Measurements from ENCODE around the gene ABCG4.
A peak's percentile ranks its signal among the peaks of the same experiment; 100 is the strongest.
"Not testable (repeated sequence)": the region's sequence is repeated elsewhere in the genome, so short reads cannot be mapped to it uniquely, and the experiment has no call there.

ABCG4 gene

GRCh38 chr11:119116235-119116594 lies 32.6 kb upstream of the ABCG4 start:
- DNase-seq (ENCODE audit: low spot score), result no peak

GRCh38 chr11:119116601-119117000 lies 32.3 kb upstream of the ABCG4 start:
- DNase-seq (ENCODE audit: low spot score), result no peak

GRCh38 chr11:119117004-119117706 lies 31.7 kb upstream of the ABCG4 start:
- no peak for DNase-seq (ENCODE audit: low spot score)

GRCh38 chr11:119118227-119118626 lies 30.6 kb upstream of the ABCG4 start:
- DNase-seq (ENCODE audit: low spot score), result no peak

- DNase-seq (ENCODE audit: low spot score), result no peak
These were observed 29.9 kb upstream of the ABCG4 start for GRCh38 chr11:119118946-119119345.

GRCh38 chr11:119120639-119121007 lies 28.2 kb upstream of the ABCG4 start:
- DNase-seq (ENCODE audit: low spot score), result no peak

- DNase-seq (ENCODE audit: low spot score), result peak; percentile 99
These were observed 27.6 kb upstream of the ABCG4 start, which contains the start of gene HINFP for GRCh38 chr11:119121008-119121810. TSS of gene HINFP (plus strand) at chr11:119121580. CDS start at chr11:119126945, 5,365 bp downstream.

GRCh38 chr11:119121811-119122124 lies 27.1 kb upstream of the ABCG4 start:
- no peak for DNase-seq (ENCODE audit: low spot score)

GRCh38 chr11:119125821-119126220 lies 23.0 kb upstream of the ABCG4 start:
- DNase-seq (ENCODE audit: low spot score), result no peak

GRCh38 chr11:119126675-119127268 lies 22.1 kb upstream of the ABCG4 start:
- DNase-seq (ENCODE audit: low spot score), result no peak

GRCh38 chr11:119130662-119131061 lies 18.2 kb upstream of the ABCG4 start:
- DNase-seq (ENCODE audit: low spot score), result no peak

- no peak for DNase-seq (ENCODE audit: low spot score)
These were observed 14.4 kb upstream of the ABCG4 start for GRCh38 chr11:119134389-119134978.

- not testable (repeated sequence) for DNase-seq (ENCODE audit: low spot score)
These were observed 9.6 kb upstream of the ABCG4 start for GRCh38 chr11:119139276-119139675.

- no peak for DNase-seq (ENCODE audit: low spot score)
These were observed 3.9 kb upstream of the ABCG4 start for GRCh38 chr11:119144825-119145486.

GRCh38 chr11:119145551-119145950 lies 3.3 kb upstream of the ABCG4 start:
- DNase-seq (ENCODE audit: low spot score), result no peak

- DNase-seq (ENCODE audit: low spot score), result no peak
These were observed 1.1 kb upstream of the ABCG4 start for GRCh38 chr11:119147604-119148333.

- no peak for DNase-seq (ENCODE audit: low spot score)
These were observed 183 bp upstream of the ABCG4 start for GRCh38 chr11:119148720-119149017.

- DNase-seq (ENCODE audit: low spot score), result no peak
These were observed 979 bp downstream of the ABCG4 start for GRCh38 chr11:119149786-119150275.

- no peak for DNase-seq (ENCODE audit: low spot score)
These were observed 3.2 kb downstream of the ABCG4 start for GRCh38 chr11:119152043-119152442.

- no peak for DNase-seq (ENCODE audit: low spot score)
These were observed 3.8 kb downstream of the ABCG4 start for GRCh38 chr11:119152604-119153003.

GRCh38 chr11:119153049-119153818 lies 4.4 kb downstream of the ABCG4 start:
- no peak for DNase-seq (ENCODE audit: low spot score)
